ENCODE results near the gene CFC1B. TPM values are rescaled to one million over a fixed set of nuclear protein-coding genes. Genes with fewer than 3 reads are reported as not detected.
"Not testable (repeated sequence)": the region's sequence is repeated elsewhere in the genome, so short reads cannot be mapped to it uniquely, and the experiment has no call there.

CFC1B gene
- total RNA-seq: not detected

DNA sequence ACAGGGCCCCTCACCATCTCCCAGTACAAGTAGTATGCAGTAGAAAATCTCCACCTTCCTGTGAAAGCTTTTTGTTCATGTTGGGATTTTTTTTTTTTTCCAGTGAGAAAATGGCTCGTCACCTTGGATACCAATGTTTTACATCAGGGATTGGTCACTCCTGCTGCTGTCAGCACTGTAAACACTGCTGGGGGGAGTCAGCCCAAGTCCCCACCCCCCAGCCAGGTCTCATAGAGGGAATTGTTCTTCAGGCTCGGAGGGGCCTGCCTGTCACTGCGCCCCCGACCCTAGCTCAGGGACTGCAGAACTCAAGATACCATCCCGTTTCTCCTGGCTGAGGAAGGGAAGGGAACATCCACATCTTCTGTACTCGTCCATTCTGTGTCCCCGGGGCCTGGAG, at the start of gene CFC1B:
Gene CFC1B, plus strand, starts transcription at position 231 of the 400 bp plus-strand sequence. CDS start 263 bp downstream, outside the sequence.
- H3K4me3 Mint-ChIP-seq; H3K9me3 Mint-ChIP-seq; intact Hi-C loops (cut with micrococcal nuclease); POLR2A ChIA-PET; H3K27me3 Mint-ChIP-seq; H3K36me3 Mint-ChIP-seq (ENCODE audit: low read depth); H3K27ac Mint-ChIP-seq; H3K4me1 Mint-ChIP-seq (ENCODE audit: low read depth); CTCF ChIA-PET; DNase-seq; ATAC-seq: not testable (repeated sequence)

DNA sequence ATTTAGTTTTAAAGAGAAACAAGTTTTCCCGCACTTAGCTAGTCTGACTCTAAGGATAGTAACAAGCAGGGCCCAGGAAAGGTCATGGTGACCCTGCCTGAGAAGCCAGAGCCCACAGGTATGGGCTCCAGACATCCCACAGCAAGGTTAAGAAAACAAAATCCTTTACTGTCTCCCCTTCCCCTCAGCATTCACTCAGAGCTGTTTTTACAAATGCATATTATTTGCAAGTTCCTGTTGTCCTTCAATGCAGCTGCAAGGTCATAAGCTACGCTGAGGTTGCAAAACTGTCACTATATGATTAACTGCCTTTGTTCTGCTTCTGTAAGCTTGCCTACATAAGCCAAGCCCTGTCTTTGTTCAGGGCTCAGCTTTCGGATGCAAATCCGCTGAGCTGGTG, 29.9 kb upstream of the CFC1B start:
- DNase-seq; POLR2A ChIA-PET; H3K4me3 Mint-ChIP-seq; H3K27me3 Mint-ChIP-seq; intact Hi-C loops (cut with micrococcal nuclease); H3K27ac Mint-ChIP-seq; H3K36me3 Mint-ChIP-seq (ENCODE audit: low read depth); ATAC-seq; H3K9me3 Mint-ChIP-seq; CTCF ChIA-PET; H3K4me1 Mint-ChIP-seq (ENCODE audit: low read depth): not testable (repeated sequence)

DNA sequence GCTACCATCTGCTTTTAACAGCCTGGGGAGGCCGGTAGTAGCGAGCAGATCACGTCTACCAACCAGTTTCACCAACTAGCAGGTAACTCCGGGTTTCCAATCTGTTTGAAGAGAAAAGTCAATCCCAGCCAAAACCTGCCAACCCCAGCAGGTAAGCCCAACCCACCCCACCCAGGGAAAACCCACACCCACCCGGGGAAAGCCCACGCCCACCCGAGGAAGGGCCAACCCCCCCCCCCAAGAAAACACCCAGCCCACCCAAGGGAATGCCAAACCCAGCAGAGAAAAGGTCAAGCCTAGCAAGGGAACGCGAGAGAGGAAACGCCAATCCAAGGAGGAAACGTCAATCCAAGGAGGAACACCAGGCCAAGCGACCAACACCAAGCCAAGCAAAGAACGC, 11.8 kb upstream of the CFC1B start, which contains the start of gene POTEI:
Gene POTEI, minus strand, starts transcription at position 101 of the 400 bp plus-strand sequence. Its CDS starts 93 bp downstream, at position 8.
- H3K27ac Mint-ChIP-seq; H3K4me1 Mint-ChIP-seq (ENCODE audit: low read depth); CTCF ChIA-PET; H3K27me3 Mint-ChIP-seq; intact Hi-C loops (cut with micrococcal nuclease); ATAC-seq; POLR2A ChIA-PET; H3K36me3 Mint-ChIP-seq (ENCODE audit: low read depth); DNase-seq; H3K9me3 Mint-ChIP-seq; H3K4me3 Mint-ChIP-seq: not testable (repeated sequence)

DNA sequence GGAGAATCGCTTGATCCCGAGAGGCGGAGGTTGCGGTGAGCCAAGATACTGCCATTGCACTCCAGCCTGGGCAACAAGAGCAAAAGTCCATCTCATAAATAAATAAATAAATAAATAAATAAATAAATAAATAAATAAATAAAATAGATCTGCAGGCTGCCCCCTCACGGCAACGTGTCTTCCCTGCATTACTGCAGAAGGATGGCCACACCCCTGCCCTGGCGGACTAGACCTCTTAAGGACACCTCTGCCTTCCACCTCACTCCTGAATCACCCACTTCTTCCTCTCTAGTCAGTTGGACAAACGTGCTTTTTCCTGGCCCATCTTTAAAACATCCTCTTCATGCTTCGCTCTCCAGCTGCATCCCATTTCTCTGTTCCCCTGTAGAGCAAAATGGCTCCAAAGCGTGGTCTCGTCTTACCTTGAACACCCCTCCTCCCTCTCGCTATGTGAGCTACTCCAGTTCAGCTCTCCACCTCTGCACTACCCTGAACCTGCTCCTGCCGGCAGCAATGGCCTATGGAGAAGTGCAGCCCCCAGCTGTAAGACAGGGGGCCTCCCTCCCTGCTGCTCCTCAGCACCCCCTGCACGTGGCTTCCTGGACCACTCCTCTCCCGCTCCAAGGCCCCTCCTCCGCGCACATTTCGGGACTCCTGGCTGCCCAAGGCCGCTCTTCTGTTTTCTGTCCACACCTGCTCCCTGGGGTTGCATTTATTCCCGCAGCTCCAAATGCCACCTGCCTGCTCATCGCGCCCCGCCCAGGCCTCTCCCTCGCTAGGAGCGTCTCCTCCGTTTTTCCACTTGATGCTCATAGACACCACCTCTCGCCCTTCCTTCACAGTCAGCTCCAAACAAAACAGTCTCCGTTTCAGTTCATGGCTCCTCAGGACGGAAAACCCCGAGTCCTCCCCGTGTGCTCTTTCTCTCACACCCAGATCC, 9.9 kb upstream of the CFC1B start:
- H3K36me3 Mint-ChIP-seq (ENCODE audit: low read depth); H3K27ac Mint-ChIP-seq: not testable (repeated sequence)

DNA sequence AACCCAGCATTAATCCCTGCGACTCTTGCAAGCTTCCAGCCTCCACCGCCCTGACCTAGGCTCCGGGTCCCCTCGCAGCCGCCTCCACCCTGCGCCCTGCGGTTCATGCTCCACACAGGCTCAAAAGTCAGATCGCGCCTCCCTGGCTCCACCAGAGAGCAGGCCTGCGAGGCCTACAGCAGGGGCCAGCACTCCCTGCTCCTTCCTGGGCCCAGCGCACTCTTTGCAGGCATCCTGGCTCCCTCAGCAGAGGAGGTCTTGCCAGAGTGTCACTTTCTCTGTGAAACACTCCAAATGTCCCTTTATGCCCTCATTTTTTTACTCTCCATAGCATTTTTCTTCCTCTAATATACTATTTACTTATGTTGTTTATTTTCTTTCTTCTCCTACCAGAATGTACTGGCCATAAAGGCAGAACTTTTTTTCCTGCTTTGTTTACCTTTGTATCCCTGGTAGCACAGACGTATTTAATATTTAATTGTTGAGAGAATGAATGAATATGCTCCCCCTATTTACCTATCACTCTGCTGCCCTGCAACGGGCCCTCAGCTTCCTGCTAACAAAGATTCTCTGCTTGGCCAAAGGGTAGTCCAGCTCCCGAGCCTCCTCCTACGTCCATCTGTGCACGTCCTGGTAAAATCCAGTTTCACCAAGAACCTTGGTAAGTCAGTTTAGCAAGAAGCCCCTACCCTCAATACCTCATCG, 9.1 kb upstream of the CFC1B start:
- H3K9me3 Mint-ChIP-seq; H3K4me1 Mint-ChIP-seq (ENCODE audit: low read depth); ATAC-seq; CTCF ChIA-PET; DNase-seq; POLR2A ChIA-PET; H3K4me3 Mint-ChIP-seq; H3K27ac Mint-ChIP-seq; H3K36me3 Mint-ChIP-seq (ENCODE audit: low read depth); intact Hi-C loops (cut with micrococcal nuclease); H3K27me3 Mint-ChIP-seq: not testable (repeated sequence)

More for the DNA sequence above, 9.9 kb upstream of the CFC1B start:
- intact Hi-C loops (cut with micrococcal nuclease); CTCF ChIA-PET; POLR2A ChIA-PET; DNase-seq; H3K4me1 Mint-ChIP-seq (ENCODE audit: low read depth); H3K9me3 Mint-ChIP-seq; ATAC-seq; H3K4me3 Mint-ChIP-seq; H3K27me3 Mint-ChIP-seq: not testable (repeated sequence)

DNA sequence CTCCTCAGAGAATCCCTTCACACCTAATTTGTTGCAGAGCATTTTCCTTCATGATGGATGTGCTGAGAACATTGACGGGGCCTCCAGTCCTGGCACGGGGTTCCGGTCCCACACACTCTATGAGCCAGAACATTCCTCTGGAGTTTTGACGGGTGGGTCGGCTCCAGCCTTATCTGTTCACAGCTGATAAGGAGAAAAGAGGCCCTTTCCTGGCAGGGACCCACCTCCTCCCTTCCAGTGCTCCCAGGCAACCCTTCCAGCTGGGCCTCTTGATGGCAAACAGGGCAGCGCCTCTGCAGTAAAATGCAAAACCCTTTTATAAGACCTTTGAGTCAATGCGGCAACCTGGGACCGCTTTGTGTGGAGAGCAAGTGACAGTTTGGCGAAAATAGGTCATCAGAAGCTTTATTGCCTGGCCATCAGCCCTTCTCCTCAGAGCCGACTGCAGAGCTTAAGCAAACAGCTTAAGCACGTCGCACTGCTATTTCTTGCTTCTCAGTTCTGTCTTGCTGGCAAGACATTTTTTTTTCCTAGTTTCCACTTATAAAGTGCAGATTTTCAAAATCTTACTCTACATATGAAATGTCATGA, 2.4 kb upstream of the CFC1B start:
- intact Hi-C loops (cut with micrococcal nuclease); H3K27ac Mint-ChIP-seq; H3K36me3 Mint-ChIP-seq (ENCODE audit: low read depth); CTCF ChIA-PET; H3K4me3 Mint-ChIP-seq; DNase-seq; H3K27me3 Mint-ChIP-seq; H3K9me3 Mint-ChIP-seq; H3K4me1 Mint-ChIP-seq (ENCODE audit: low read depth); POLR2A ChIA-PET; ATAC-seq: not testable (repeated sequence)

DNA sequence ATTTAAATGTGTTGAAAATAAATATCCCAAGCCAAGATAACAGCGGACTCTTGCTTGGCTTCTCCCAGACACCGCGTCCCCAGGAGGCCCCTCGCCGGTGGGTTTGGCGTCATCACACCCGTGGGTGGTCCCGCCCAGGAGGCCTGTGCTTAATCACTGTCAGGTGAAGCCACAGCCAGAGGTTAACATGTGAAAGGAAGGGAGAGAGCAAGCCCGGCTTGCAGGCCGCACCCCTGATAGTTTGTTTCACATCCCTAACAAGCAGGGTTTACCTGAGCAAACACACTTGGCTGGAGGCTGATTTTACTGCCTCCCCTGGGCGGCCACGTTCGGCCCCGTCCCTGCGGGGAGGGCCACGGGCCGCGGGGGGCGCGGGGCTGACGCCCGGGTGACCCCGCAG, 1.4 kb downstream of the CFC1B start:
- H3K36me3 Mint-ChIP-seq (ENCODE audit: low read depth); POLR2A ChIA-PET; H3K4me1 Mint-ChIP-seq (ENCODE audit: low read depth); intact Hi-C loops (cut with micrococcal nuclease); ATAC-seq; CTCF ChIA-PET; H3K9me3 Mint-ChIP-seq; H3K27ac Mint-ChIP-seq; DNase-seq; H3K4me3 Mint-ChIP-seq; H3K27me3 Mint-ChIP-seq: not testable (repeated sequence)

DNA sequence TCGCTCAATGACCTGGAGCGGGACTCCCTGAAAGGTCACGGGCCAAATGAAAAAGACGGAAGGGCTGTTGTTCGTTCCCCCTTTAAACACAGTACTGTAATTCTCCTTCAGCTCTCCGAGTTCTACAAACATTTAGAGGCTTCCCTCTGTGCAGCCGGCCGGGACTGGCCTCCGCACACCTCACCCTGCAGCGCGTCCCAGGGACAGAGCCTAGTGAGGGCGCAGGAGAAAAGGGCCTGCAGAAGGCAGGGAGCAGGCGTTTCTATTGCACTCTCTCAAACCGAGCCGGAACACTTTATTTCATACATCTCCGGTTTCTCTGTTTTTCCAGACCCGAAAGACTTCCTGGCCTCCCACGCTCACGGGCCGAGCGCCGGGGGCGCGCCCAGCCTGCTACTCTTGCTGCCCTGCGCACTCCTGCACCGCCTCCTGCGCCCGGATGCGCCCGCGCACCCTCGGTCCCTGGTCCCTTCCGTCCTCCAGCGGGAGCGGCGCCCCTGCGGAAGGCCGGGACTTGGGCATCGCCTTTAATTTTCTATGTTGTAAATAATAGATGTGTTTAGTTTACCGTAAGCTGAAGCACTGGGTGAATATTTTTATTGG, 6.4 kb downstream of the CFC1B start:
- H3K27ac Mint-ChIP-seq; H3K9me3 Mint-ChIP-seq; H3K27me3 Mint-ChIP-seq; H3K4me1 Mint-ChIP-seq (ENCODE audit: low read depth); ATAC-seq; CTCF ChIA-PET; H3K4me3 Mint-ChIP-seq; intact Hi-C loops (cut with micrococcal nuclease); DNase-seq; H3K36me3 Mint-ChIP-seq (ENCODE audit: low read depth); POLR2A ChIA-PET: not testable (repeated sequence)

DNA sequence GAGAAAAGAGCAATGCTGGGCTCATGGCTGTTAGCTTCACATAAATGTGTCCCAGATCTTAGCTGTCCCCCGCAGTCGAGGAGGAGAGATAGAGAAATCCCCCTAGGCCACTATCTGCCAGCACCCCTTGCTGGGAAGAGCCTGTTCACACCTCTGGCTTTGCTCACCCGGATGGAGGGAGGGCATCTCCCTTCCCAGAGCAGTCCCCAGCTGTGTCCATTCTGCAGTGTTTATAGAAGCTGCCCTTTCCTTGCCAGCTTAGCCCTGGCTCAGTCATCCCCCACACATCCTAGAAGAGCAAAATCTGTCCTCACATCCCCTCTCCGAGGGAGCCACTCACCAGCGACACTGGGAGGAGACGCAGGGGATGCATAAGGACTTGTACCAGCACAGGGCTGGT, 8.5 kb downstream of the CFC1B start:
- POLR2A ChIA-PET: not testable (repeated sequence)

DNA sequence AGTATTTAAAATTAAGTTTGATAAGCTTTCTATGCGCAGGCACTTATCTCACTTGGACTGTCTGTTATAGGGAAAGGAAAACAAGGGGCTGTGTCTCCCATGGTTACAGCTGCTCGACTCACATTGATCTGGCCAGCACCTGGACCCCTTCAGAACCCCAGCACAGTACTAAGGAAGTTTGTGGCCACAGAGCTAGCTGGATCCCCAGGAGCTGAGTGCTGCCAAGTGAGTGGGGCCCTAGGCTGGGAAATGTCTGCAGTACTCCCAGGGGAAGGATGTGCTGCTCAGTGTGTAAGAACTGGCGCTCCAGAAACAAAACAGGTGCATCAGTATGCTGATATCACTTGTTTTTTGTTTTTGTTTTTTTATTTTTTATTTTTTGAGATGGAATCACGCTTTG, 9.2 kb downstream of the CFC1B start:
- not testable (repeated sequence) for H3K36me3 Mint-ChIP-seq (ENCODE audit: low read depth)

More for the DNA sequence above, 8.5 kb downstream of the CFC1B start:
- H3K4me3 Mint-ChIP-seq; intact Hi-C loops (cut with micrococcal nuclease); H3K27me3 Mint-ChIP-seq; CTCF ChIA-PET; H3K36me3 Mint-ChIP-seq (ENCODE audit: low read depth); H3K9me3 Mint-ChIP-seq; H3K27ac Mint-ChIP-seq; DNase-seq; ATAC-seq; H3K4me1 Mint-ChIP-seq (ENCODE audit: low read depth): not testable (repeated sequence)

DNA sequence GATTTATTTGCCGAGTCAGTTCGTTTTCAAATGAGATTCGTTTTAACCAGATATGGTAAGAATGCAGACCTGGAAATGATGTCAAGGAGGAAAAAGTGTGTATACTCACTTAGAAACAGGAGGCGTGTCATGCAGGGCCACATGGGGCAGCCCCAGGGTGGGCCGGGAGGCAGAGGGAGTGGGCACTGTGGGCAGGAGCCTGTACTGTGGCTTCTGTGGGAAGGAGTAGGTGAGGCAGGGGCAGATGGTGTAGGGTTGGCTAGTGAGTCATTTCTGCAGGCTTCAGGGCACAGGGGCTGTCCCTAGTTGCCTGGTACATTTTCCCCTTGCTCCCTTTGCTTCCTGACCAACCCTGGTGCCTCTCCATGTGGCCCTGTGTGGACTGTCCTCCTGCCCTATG, 10.2 kb downstream of the CFC1B start:
- H3K9me3 Mint-ChIP-seq: not testable (repeated sequence)

More for the DNA sequence above, 9.2 kb downstream of the CFC1B start:
- H3K4me1 Mint-ChIP-seq (ENCODE audit: low read depth); ATAC-seq; POLR2A ChIA-PET; H3K4me3 Mint-ChIP-seq; H3K27ac Mint-ChIP-seq; H3K9me3 Mint-ChIP-seq; CTCF ChIA-PET; DNase-seq; intact Hi-C loops (cut with micrococcal nuclease); H3K27me3 Mint-ChIP-seq: not testable (repeated sequence)

More for the DNA sequence above, 10.2 kb downstream of the CFC1B start:
- intact Hi-C loops (cut with micrococcal nuclease); CTCF ChIA-PET; H3K4me3 Mint-ChIP-seq; H3K27ac Mint-ChIP-seq; H3K36me3 Mint-ChIP-seq (ENCODE audit: low read depth); H3K27me3 Mint-ChIP-seq; DNase-seq; POLR2A ChIA-PET; H3K4me1 Mint-ChIP-seq (ENCODE audit: low read depth): not testable (repeated sequence)
- ATAC-seq: peak; percentile 98

All from activated CD8-positive, alpha-beta T cell treated with anti-CD3 and anti-CD28 coated beads for 36 hours (primary cell).